ENCODE results near the gene NIM1K.
"Not testable (repeated sequence)": the region's sequence is repeated elsewhere in the genome, so short reads cannot be mapped to it uniquely, and the experiment has no call there.

The NIM1K gene

DNA sequence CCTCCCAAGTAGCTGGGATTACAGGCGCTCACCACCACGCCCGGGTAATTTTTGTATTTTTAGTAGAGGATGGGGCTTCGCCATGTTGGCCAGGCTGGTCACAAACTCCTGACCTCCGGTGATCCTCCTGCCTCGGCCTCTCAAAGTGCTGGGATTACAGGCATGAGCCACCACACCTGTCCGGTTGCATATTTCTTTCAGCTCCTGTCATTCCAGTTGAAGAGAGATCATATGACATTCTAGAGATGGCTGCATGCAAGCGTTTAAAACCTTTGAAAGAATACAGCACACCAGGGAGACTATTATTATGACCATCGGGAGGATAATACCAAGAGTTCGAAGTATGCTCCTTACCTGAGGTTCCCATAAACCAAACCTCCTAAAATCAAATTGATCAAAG lies 9.6 kb upstream of the NIM1K start:
- DNase-seq (ENCODE audit: extremely low spot score, insufficient read length, low read depth) (no peak), FAIRE-seq (no peak)

DNA sequence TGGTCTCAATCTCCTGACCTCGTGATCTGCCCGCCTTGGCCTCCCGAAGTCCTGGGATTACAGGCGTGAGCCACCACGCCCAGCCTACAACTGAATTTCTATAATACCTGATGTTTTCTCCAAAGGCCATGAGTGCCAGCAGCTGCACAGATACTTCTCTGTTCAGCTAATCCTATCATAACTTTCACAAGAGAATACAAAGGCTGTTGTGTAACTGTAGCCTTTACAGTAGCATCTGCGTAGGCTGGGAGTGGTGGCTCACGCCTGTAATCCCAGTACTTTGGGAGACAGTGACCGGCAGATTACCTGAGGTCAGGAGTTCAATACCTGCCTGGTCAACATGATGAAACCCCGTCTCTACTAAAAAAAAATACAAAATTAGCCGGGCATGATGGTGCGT lies 8.9 kb upstream of the NIM1K start:
- DNase-seq (ENCODE audit: extremely low spot score, insufficient read length, low read depth); FAIRE-seq: not testable (repeated sequence)

DNA sequence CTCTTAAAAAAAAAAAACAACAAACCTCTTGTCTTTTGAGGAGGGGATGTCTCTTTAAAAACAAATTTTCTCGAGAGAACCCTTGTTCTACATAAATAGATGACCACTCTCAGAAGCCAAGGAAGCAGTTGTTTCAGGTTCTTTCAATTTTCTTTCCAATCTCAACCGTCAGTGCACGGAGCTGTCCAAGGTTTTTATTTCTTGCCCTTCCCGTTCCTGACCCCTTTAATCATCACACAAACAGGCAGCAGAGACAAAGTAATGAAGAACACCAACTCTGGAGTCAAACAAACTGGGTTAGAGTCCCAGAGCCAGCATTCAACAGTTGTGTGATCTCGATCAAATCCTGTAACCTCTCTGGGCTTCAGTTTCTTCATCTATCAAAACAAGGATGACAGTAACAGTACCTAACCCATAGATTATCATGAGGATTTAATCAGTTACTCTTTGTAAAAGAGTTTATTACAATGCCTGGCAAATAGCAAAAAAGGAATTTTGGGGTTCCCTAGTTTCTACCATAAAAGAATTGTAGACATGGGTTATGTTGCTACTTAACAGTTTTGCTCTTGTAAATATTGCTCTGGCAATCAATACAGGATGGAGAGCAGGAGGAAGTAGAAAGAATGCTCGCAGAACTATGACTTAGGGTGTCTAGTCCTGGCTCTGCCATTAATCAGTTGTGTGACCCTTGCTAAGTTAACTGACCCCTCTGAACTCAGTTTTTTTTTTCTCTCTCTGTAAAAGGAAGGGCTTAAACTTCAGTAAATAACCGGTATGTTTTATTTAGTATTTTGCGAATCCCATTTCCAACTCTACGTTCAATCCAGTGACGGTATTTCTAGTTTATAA lies 1.0 kb upstream of the NIM1K start:
- no peak for DNase-seq (ENCODE audit: extremely low spot score, insufficient read length, low read depth)

DNA sequence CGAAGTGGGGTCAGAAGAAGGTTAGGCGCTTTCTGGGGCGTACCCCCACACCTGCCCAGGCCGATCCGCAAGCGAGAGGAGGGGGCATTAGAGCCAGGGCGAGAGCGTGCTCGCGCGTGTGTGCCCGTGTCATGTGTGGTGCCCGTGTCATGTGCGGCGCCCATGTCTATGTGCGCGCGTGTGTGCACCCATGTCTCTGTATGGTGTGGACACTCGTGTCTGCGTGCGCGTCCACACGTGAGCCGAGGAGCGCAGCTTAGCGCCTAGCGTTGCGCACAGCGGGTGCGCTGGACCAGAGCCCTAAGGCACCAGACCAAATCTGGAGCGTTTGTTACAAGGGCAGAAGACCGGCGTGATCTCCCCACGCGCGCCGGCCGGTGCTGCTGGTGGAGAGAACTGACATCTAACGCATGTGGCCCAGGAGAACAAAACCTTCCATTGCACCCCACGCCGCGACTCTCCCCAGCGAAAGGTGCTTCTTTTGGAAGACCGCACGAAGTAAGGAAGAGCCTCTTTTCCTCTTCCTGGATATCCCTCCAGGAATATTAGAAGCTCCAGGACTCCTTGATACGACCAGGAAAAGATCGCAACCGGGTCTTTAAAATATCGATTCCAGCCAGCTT lies 644 bp downstream of the NIM1K start:
- FAIRE-seq (no peak), DNase-seq (ENCODE audit: extremely low spot score, insufficient read length, low read depth) (no peak)

More for the DNA sequence above, 1.0 kb upstream of the NIM1K start:
- no peak for FAIRE-seq

DNA sequence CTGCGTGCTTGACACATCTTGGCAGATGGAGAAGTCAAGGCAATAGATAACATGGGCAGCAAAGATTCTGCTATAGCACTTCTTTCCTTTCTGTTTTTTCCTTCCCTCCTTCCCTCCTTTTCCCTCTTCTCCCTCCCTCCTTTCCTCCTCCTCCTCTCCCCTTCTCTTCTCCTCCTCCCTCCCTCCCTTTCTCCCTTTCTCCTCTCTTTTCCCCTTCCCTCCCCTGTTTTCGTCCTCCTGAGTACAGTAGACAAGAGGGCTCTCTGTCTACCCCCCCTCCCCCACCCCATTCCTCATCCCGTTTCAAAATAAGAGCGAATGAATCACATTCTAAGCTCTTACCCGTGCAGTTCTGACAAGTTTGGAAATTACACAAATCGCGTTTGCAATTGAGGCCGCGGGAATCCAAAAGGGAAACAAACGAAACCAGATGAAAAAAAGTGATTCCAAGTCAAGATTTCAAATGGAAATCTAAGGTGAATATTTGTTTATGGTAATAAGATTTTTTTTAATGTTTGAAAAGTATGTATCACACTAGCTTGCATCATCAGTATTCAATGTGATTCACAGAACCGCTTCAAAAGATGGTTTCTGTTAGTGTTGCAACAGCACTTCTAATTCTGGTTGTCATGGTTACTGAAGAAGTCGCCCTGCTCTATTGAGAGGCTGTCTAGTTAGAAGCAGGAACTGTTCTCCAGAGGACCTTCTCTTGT lies 1.3 kb downstream of the NIM1K start:
- no peak for FAIRE-seq
- peak; percentile 50 for DNase-seq (ENCODE audit: extremely low spot score, insufficient read length, low read depth)

DNA sequence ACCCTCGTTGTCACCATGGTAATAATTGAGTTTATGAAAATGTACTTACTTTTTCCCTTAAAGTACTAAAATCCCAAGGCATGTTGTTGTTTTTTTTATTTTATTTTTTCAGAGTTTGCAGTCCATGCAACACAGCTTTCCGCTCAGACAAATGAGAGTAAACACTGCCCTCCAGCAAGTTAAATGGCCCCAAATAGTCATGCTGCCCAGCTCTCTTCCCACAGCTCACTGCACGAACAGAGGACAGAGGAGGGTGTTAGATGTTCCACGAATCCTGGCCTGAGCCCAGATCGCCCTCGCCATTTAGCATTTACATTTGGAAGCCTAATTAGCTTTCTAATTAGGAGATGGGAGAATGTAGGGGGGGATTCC lies 1.9 kb downstream of the NIM1K start:
- no peak for DNase-seq (ENCODE audit: extremely low spot score, insufficient read length, low read depth)
- no peak for FAIRE-seq

DNA sequence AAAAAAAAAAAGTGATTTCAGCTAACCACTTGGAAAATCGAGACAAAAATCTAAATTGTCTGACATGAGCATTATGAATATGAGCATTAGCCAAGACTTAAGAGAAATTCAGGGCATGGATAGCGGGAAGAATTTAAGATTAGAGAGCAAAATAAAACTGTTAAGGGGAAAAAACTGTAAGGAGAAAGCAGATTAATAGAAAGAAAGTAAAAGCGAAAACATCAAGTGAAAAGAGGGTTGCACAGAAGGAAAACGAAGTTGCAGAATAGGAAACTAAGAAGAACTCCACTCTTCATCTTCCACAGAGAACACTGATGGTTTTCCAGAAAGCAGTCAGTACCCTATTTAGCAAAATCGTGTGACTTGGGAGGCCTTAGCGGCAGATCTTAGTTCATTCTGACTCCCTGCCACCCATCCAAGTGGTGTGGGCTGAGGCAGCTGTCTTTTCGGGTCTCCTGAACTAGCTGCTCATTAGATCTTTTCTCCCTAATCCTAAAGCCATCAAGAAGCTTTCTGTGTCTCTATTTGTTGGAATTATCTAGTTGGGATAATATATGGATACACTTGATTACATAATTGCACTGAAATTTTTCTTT lies 3.7 kb downstream of the NIM1K start:
- DNase-seq (ENCODE audit: extremely low spot score, insufficient read length, low read depth) (no peak), FAIRE-seq (no peak)

DNA sequence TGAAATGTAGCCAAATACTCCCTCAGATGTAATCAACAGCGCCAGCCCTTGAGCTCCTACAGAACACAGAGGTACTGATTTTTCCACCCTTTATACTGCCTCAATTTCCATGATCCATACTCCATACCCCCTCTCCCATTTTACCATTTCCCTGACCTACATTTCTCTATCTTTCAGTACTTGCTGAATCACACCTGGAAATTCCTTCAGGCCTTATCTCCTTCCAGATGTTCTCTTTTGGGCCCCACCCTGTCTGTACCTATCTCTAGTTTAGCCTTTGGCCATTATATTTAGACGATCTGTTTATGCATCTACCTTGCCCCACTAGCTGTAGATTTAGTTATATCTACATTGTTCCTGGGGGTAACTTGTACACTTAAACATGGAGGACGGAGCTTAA lies 5.5 kb downstream of the NIM1K start:
- DNase-seq (ENCODE audit: extremely low spot score, insufficient read length, low read depth), result no peak
- FAIRE-seq, result no peak

DNA sequence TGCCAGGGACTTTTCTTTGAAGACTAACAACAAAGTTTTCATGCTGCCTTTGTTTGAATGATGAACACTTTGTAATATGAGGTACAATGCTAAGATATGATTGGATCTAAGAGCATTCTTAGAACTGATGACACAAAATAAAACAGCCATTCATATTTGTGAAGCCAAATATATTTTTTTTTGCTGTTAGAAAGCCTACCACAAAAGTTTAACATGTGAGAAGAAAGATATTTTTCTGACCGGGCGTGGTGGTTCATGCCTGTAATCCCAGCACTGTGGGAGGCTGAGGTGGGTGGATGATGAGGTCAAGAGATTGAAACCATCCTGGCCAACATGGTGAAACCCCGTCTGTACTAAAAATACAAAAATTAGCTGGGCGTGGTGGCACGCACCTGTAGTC lies 9.4 kb downstream of the NIM1K start:
- FAIRE-seq; DNase-seq (ENCODE audit: extremely low spot score, insufficient read length, low read depth): not testable (repeated sequence)

DNA sequence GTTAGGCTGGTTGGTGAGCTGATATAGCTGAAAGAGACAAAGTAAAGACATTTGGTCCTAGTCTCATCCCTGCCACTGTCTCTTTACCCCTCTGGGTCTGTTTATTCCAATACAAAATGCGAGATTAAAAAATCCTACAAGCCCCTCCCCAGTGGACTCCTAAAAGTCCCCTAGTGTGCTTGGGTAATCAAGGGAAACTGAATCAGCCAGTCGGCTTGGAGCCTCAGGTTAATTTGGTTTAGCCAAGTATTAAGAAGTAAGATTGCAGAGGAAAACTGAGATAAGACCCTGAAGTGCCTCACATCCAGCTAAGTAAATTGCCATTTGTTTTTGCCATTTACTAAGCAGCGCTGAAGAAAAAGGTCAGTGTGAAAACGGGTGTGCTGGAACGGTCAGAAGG lies 10.4 kb downstream of the NIM1K start:
- DNase-seq (ENCODE audit: extremely low spot score, insufficient read length, low read depth), result no peak
- FAIRE-seq, result no peak

DNA sequence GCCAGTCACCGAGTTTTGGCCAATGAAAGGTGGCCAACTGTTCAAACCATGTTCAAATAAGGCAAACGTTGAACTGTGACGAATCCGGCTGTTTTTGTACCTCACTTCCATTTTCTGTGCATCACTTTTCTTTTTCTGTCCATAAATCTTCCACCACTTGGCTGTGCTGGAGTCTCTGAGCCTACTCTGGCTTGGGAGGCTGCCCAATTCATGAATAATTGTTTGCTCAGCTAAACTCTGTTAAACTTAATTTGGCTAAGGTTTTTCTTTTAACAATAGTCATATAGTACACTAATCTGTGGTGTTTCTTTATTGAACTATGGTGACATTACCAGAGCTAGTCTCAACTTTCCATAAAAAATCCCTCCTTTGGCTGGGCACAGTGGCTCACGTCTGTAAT lies 11.3 kb downstream of the NIM1K start:
- no peak for FAIRE-seq
- no peak for DNase-seq (ENCODE audit: extremely low spot score, insufficient read length, low read depth)

DNA sequence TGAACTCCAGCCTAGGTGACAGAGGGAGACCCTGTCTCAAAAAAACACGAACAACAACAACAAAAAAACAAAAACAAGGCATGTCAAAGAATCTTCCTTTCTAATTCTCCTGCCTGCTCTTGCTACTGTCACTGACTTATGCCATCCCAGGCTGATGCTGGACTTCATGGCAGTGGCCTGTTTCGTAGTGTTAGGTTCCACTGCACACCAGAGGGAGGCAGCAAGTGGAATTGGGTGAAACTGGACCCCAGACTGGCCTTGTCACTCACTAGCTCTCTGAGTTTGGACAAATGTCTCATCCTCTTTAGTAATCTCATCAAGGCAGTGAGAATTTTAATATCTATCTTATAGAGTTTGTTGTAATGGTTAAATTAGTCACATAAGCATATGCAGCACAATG lies 12.9 kb downstream of the NIM1K start:
- DNase-seq (ENCODE audit: extremely low spot score, insufficient read length, low read depth), result no peak
- FAIRE-seq, result no peak

DNA sequence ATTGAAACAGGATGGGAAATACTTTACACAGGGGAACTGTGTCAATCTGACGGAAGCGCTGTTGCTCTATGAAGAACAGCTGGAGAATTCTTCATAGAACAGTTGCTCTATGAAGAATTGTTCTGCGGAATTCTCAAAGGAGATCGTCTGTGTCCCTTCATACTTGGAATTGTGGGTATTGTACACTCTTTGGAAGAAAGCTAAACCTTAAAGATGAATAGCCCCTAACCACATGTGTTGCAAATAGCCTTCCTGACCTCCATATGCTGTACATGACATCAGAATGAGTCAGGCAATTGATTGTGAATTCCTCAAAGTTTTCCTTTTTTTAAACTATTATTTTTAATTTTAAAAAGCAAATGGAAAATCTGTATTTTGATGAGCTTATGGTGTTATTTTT lies 15.6 kb downstream of the NIM1K start:
- FAIRE-seq (no peak), DNase-seq (ENCODE audit: extremely low spot score, insufficient read length, low read depth) (no peak)

DNA sequence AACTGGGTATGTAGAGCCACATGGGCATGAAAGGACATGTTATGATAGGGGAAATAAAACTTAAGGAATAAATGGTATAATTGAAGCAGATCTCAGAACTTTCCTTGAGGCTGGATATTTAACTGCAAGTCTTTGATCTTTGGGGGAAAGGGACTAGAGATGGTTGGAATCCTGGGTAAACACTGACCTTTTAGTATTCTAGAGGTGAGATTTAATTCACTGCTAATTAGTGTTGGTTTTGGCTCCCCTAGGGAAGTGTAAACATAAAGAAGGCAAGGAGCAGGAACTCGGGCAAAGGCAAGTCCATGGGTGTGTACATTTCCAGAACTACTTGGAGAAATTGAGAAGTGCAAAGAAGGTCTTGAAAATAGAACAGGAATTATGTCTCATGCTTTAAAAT lies 16.6 kb downstream of the NIM1K start:
- no peak for FAIRE-seq
- DNase-seq (ENCODE audit: extremely low spot score, insufficient read length, low read depth), result no peak

DNA sequence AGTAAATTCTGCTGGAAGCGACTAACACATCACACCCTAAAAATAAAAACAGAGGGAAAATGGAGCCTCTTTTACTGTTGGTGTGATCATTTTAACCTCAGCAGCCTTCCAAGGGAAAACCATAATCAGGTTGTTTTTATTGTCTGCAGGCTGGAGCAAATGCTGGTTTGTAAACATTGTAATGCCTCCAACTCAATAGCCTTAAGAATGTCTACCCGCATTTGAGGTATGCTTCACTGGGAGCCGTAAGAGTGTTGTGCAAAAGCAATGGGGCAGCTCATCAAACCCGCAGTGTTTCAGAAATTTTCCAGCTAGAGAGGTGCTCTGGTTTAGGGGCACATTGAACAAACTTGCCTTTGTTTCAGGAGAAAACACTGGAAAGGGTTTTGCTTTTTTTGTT lies 17.0 kb downstream of the NIM1K start:
- FAIRE-seq, result no peak
- no peak for DNase-seq (ENCODE audit: extremely low spot score, insufficient read length, low read depth)

DNA sequence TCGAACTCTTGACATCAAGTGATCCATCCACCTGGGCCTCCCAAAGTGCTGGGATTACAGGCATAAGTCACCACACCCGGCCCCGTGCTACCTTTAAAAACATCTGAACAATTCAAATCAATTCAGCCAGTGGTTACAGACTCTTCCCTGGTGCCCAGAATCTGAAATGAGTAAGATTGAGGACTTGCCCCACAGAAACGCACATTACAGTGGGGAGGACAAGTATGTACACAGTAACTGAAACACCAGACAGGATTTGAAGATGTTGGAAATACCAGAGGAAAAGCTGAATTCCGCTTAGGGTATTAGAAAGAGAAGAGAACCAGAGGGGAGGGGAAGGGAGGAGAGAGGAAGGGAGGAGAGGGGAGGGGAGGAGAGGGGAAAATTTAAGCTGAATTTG lies 17.8 kb downstream of the NIM1K start:
- no peak for FAIRE-seq
- no peak for DNase-seq (ENCODE audit: extremely low spot score, insufficient read length, low read depth)

DNA sequence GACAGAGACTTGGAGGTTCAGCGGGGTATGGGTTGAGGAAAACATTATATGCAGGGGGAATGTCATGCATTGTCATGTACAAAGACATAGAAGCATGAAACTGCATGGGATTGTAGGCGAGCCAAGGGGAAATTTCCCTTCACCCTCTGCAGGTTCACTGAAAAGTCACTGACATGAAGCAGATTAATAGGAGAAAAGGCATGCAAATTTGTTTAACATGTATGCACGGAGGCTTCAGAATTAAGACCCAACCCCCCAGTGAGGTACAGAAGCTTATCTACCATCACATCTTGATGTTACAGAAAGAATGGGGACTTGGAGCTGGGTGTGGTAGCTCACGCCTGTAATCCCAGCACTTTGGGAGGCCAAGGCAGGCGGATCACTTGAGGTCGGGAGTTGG lies 18.5 kb downstream of the NIM1K start:
- no peak for FAIRE-seq

DNA sequence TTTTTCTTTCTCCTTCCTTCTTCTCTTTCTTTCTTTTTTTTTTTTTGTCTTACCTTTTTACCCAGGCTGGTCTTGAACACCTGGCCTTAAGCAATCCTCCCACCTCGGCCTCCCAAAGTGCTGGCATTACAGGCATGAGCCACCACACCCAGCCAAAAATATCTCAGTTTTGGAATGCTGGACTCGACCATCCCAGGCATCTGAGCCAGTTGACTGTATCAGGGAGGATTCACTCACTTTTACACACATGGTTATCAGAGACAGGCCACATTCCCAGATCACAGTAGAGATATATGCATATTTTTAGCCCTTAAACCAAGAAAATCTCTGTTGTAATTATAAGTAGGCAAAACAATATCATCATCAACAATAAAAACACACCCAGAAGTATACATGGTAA lies 21.9 kb downstream of the NIM1K start:
- DNase-seq (ENCODE audit: extremely low spot score, insufficient read length, low read depth) (no peak), FAIRE-seq (no peak)

More for the DNA sequence above, 18.5 kb downstream of the NIM1K start:
- DNase-seq (ENCODE audit: extremely low spot score, insufficient read length, low read depth), result no peak

DNA sequence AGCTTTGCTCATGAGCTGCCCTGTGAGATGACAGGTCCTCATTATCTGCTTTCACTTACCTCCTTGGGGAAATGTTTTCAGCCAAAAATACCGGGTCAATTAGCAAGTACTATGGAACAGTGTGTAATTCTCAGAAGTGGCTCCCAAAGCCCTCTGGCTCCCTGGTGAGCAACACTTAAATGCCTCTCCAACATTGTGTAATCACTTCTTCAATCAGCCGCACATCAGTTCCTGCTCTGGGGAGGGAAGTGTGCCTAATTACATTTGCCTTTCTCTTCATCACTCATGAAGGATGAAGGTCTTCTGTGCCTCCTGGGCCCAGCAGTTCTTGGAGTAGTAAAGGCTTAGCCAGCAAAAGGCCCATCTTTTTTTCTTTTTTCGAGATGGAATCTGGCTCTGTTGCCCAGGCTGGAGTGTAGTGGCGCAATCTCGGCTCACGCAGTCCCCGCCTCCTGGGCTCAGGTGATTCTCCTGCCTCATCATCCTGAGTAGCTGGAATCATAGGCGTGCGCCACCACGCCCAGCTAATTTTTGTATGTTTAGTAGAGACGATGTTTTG lies 23.1 kb downstream of the NIM1K start:
- FAIRE-seq (no peak), DNase-seq (ENCODE audit: extremely low spot score, insufficient read length, low read depth) (no peak)

DNA sequence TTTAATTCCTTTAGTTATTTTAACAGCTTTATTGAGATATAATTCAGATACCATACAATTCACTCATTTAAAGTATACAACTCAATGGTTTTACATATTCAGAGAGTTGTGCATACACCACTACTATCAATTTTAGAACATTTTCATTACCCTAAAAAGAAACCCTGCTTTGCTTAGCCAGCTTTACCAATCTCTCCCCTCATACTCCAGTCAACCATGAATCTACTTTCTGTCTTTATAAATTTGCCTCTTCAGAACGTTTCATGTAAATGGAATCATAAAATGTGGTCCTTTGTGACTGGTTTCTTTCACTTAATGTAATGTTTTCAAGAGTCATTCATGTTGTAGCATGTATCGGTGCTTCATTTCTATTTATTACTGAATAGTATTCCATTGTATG lies 24.9 kb downstream of the NIM1K start:
- FAIRE-seq (no peak), DNase-seq (ENCODE audit: extremely low spot score, insufficient read length, low read depth) (no peak)

DNA sequence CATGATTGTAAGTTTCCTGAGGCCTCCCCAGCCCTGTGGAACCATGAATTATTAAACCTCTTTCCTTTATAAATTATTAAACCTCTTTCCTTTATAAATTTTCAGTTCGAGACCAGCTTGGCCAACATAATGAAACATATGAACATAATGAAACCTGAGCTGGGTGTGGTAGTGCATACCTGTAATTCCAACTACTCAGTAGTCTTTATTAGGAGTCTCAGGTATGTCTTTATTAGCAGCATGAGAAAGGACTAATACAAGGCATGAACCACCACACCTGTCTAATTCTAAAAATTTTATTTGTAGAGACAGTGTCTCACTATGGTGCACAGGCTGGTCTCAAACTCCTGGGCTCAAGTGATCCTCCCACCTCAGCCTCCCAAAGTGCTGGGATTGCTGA lies 27.1 kb downstream of the NIM1K start:
- FAIRE-seq (no peak), DNase-seq (ENCODE audit: extremely low spot score, insufficient read length, low read depth) (no peak)

All from GM18507 (cell line).